Muscle of leg (tissue), 11 donors: ENCODE results near the gene LMOD1. TPM values are rescaled to one million over a fixed set of nuclear protein-coding genes. Genes with fewer than 3 reads are reported as not detected.
"Not testable (repeated sequence)": the region's sequence is repeated elsewhere in the genome, so short reads cannot be mapped to it uniquely, and the experiment has no call there.

Source experiments
- DNase-seq: peaks from one replicate; pipeline ENCODE4 v3.0.0; 2013
- H3K27ac ChIP-seq: one replicate; pipeline ENCODE4 v1.5.1; 2013; ENCODE audit warnings: mild to moderate bottlenecking, low read length, control low read depth
- H3K27me3 ChIP-seq: one replicate; pipeline ENCODE4 v1.6.1; 2013; ENCODE audit warnings: low read length; ENCODE audit not compliant: control insufficient read depth, insufficient read depth
- H3K36me3 ChIP-seq: one replicate; pipeline ENCODE4 v1.6.1; 2013; ENCODE audit warnings: low read length; ENCODE audit not compliant: control insufficient read depth, insufficient read depth
- H3K4me1 ChIP-seq: one replicate; pipeline ENCODE4 v1.6.1; 2013; ENCODE audit warnings: low read length; ENCODE audit not compliant: control insufficient read depth, insufficient read depth
- H3K4me3 ChIP-seq: one replicate; pipeline ENCODE4 v1.5.1; 2013; ENCODE audit warnings: low read length, control low read depth
- H3K9me3 ChIP-seq: replicated peaks from 2 replicates; pipeline ENCODE4 v1.6.1; 2013; ENCODE audit warnings: low read depth, low read length; ENCODE audit not compliant: control insufficient read depth
- WGBS: methylation state at CpG from one replicate; pipeline ENCODE4 v1.1.5; 2013; ENCODE audit warnings: missing lambda C conversion rate; ENCODE audit not compliant: insufficient coverage; 5-methylcytosine and 5-hydroxymethylcytosine counted together
- polyA plus RNA-seq, 8 donors: library from polyadenylated mRNA; unstranded; fragments of 120-200 nt; gene quantifications; one replicate each; pipeline versions ENCODE4 v1.2.1 to v1.2.3, GENCODE V29; 2013; ENCODE audit warnings: inconsistent platforms in 1 of 8, low replicate concordance in 1 of 8; ENCODE audit not compliant: insufficient read length in 8 of 8, insufficient read depth in 1 of 8
- total RNA-seq: library from RNA; stranded (reverse); fragments of 120-200 nt; gene quantifications from one replicate; pipeline ENCODE4 v1.2.4, GENCODE V29; 2013

The LMOD1 gene
- total and polyA plus RNA-seq, 9 donors: 14.0 to 57.6 (median 40.9) TPM

DNA sequence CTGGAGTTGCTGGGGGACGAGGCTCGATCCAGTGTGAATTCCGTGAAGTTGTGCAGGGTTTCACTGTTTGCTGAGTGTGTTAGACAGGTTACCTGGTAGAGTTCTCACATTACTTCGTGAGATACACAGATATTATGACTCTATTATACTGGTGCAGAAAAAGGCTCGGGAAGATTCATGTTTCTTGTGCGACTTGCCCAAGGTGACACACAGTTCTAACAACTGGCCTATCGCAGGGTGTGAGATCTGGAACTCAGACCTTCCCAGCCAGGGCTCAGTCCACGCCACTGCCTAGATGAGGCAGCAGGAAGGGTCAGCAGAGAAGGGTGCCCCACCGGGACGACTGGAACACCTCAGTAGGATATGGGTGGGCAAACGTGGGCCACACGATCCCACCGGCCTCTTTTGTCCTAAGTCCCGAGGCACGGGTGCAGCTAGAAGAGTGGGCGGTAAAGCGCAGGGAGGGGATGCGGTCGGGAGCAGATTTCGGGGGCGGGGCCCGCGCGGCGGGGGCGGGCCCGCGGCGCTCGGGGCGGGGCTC, 35.8 kb upstream of the LMOD1 start:
- 4% methylated on average over 29 of the region's 31 CpGs for WGBS
- Histone ChIP-seq H3K27me3 (no peaks in the 10 kb centered on the region), H3K27ac (peak overlapping the region; percentile 62), H3K36me3 (no peaks in the 10 kb centered on the region), H3K4me1 (peaks cover 3% of the 10 kb centered on the region), H3K9me3 (no peaks in the 10 kb centered on the region), H3K4me3 (peak overlapping the region; percentile 76)
- DNase-seq: peak; percentile 80

DNA sequence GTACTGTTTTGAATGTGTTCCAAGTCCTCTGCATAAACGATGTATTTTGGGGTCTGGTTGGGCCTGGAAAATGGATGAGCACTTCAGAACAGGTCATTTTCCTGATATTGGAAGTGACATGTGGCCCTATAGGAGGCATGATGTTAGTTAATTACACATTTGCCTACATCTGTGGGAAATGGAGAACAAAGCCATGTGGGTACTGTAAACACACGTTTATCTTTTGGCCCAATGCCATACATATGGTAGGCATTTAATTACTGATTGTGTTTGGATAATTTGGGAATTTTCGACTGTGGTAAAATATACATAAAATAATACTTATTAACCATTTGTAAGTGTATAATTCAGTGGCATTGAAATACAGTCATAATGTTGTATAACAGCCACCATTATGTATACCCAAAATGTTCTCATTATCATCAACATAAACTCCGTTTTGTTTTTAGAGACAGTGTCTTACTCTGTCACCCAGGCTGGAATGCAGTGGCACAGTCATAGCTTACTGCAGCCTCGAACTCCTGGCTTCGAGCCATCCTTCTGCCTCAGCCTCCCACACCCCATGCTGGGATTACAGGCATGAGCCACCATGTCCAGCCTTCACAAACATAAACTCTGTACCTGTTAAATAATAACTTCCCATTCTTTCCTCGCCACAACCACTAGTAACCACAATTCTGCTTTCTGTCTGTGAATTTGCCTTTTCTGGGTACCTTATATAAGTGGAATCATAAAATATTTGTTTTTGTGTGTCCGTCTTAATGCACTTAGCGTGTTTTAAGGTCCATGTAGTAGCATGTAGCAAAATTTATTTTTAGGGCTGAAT, 24.2 kb upstream of the LMOD1 start:
- Histone ChIP-seq H3K36me3 (peaks cover 18% of the 10 kb centered on the region), H3K9me3 (no peaks in the 10 kb centered on the region), H3K4me3 (no peak overlapping the region), H3K27ac (no peak overlapping the region), H3K4me1 (peaks cover 2% of the 10 kb centered on the region), H3K27me3 (no peaks in the 10 kb centered on the region)
- WGBS: 60% methylated on average over 4 of the region's 9 CpGs
- no peak for DNase-seq

DNA sequence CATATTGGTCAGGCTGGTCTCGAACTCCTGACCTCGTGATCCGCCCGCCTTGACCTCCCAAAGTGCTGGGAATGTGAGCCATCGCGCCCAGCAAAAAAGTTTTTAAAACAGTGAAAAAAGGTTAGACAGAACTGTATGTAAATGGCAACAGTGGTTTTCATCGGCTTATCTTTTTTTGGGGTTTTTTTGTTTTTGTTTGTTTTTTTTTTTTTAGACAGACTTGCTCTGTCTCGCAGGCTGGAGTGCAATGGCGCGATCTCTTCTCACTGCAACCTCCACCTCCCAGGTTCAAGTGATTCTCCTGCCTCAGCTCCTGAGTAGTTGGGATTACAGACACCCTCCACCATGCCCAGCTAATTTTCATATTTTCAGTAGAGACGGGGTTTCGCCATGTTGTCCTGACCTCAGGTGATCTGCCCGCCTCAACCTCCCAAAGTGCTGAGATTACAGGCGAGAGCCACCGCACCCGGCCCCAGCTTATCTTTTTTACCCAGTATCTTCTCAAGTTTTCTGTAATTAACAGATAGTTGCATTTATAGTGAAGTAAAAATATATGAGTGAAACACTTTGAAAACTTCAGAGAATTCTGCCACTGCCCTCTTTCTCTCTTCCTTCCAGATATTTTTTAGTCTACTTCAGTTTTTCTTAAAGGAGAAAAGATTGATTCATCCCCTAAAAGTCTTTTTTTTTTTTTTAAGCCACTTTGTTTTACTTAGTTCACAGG, 22.0 kb upstream of the LMOD1 start:
- Histone ChIP-seq H3K27me3 (no peaks in the 10 kb centered on the region), H3K27ac (no peak overlapping the region), H3K9me3 (no peaks in the 10 kb centered on the region), H3K4me3 (no peak overlapping the region), H3K36me3 (peaks cover 35% of the 10 kb centered on the region), H3K4me1 (peaks cover 2% of the 10 kb centered on the region)
- DNase-seq: no peak
- WGBS: 93% methylated on average over 4 of the region's 16 CpGs

DNA sequence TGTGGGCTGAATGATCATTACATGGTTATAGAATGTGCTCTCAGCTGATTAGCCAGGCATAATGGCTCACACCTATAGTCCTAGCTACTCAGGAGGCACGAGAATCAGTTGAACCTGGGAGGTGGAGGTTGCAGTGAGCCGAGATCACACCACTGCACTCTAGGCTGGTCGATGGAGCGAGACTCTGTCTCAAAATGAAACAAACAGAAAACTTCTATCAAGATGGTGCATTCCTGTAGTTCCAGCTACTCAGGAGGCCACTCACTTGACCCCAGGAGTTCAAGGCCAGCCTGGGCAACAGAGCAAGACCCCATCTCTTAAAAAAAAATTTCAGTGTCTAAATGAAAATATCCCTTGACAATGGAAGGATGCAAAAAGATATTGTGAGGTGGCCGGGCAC, 19.8 kb upstream of the LMOD1 start:
- no peak for DNase-seq
- no peak overlapping the region for H3K27ac ChIP-seq
- H3K4me1 ChIP-seq: no peaks in the 10 kb centered on the region
- H3K9me3 ChIP-seq: no peaks in the 10 kb centered on the region
- H3K27me3 ChIP-seq: no peaks in the 10 kb centered on the region
- WGBS: 85% methylated on average over 3 of the region's 5 CpGs
- H3K36me3 ChIP-seq: peaks cover 43% of the 10 kb centered on the region
- H3K4me3 ChIP-seq: no peak overlapping the region

DNA sequence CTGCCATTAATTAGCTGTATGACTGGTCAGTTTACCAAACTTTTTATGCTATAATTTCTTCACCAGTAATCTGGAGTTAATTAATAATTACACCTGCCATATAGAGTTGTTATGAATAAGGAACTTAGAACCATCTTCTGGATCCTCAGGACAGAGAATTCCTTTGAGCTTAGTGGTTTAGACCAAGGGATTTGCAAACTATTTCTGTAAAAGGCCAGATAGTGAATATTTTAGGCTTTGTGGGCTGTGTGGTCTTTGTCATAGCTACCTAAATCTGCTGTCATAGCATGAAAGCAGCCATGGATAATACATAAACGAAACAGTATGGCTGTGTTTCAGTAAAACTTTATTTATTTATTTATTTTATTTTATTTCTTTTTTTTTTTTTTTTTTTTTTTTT, 17.9 kb upstream of the LMOD1 start:
- H3K27me3 ChIP-seq: no peaks in the 10 kb centered on the region
- no peaks in the 10 kb centered on the region for H3K9me3 ChIP-seq
- no peak overlapping the region for H3K27ac ChIP-seq
- H3K4me1 ChIP-seq: no peaks in the 10 kb centered on the region
- DNase-seq: no peak
- no CpG with 5 or more reads among the region's 1 CpG for WGBS
- H3K36me3 ChIP-seq: peaks cover 53% of the 10 kb centered on the region
- H3K4me3 ChIP-seq: no peak overlapping the region

DNA sequence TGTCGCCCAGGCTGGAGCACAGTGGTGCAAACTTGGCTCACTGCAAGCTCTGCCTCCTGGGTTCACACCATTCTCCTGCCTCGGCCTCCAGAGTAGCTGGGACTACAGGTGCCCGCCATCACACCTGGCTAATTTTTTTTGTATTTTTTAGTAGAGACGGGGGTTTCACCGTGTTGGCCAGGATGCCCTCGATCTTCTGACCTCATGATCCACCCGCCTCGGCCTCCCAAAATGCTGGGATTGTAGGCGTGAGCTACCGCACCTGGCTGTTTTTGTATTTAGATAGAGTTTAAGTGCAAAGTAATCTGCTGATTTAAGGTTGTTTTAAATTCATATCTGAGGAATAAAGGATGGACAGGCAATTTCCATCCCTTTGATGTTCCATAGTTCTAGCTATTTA, 16.0 kb upstream of the LMOD1 start:
- H3K4me3 ChIP-seq, H3K27ac ChIP-seq, H3K27me3 ChIP-seq, H3K4me1 ChIP-seq, DNase-seq, H3K9me3 ChIP-seq: not testable (repeated sequence)
- peaks cover 56% of the 10 kb centered on the region for H3K36me3 ChIP-seq
- 90% methylated on average over 5 of the region's 10 CpGs for WGBS

DNA sequence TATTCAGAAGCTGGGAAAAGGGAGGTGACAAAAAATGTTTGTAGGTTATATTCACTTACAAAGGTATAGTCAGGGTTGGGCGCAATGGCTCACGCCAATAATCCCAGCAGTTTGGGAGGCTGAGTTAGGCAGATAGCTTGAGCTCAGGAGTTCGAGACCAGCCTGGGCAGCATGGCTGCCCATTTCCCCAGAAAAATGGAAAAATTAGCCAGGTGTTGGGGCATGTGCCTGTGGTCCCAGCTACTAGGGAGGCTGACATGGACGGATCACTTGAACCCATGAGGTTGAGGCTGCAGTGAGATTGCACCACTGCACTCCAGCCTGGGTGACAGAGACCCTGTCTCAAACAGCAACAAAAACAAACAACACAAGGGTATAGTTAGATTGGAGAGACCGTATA, 12.0 kb upstream of the LMOD1 start:
- H3K4me1 ChIP-seq: peaks cover 2% of the 10 kb centered on the region
- DNase-seq: no peak
- peaks cover 36% of the 10 kb centered on the region for H3K36me3 ChIP-seq
- no peak overlapping the region for H3K27ac ChIP-seq
- WGBS: 81% methylated on average over 3 of the region's 5 CpGs
- H3K9me3 ChIP-seq: no peaks in the 10 kb centered on the region
- no peaks in the 10 kb centered on the region for H3K27me3 ChIP-seq
- H3K4me3 ChIP-seq: no peak overlapping the region

DNA sequence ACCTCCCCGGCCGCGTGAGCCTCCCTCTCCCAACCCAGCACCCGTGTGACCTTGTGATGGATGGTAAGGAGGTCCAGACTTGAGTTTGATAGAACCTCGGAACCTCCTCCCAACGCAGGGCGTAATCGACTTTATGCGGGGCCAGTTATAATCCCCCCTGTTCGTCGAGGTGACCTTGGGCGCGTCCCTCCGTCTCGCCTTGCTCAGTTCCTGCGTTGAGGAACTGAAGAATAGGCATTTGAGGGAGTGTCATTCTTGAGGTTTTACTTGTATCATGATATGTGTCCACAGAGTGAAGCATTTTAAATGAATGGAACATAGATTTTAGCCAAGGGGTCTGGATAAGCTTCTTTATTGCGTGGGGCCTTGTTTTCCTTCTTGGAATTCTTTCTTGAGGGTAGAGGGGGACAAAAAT, 9.4 kb upstream of the LMOD1 start:
- DNase-seq: no peak
- H3K27me3 ChIP-seq: no peaks in the 10 kb centered on the region
- H3K9me3 ChIP-seq: no peaks in the 10 kb centered on the region
- under 1% methylated on average over 11 of the region's 17 CpGs for WGBS
- H3K4me3 ChIP-seq: peak overlapping the region; percentile 90
- H3K27ac ChIP-seq: peak overlapping the region; percentile 86
- H3K36me3 ChIP-seq: peaks cover 24% of the 10 kb centered on the region
- peaks cover 2% of the 10 kb centered on the region for H3K4me1 ChIP-seq

DNA sequence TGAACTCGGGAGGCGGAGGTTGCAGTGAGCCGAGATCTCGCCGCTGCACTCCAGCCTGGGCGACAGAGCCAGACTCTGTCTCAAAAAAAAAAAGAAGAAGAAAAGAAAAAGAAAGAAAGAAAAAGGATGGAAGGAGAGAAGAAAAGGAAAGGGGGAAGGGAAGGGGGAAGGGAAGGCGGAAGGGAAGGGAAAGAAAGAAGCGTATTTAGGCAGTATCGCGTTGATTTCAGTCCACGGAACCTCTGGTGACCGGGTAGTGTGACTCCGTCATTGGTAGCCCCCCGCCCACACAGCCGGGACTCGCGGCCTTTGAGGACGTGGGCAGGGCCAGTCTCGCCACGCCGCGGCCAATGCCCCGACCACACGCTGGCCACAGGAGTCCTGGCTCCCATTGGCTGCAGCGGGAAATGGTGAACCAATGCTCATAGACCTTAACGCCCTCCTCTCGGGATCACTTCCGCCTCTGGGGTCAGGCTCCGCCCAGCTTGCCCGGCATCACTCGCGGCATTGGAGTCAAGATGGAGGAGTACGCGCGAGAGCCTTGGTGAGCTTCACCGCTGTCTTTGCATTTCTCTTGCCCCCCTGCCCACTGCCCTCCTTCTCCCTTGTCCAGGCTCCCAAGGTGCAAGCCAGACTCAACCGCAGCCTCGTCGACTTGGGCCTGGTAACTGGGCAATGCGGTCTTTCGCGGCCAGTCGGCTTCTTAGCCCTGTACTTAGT, 8.8 kb upstream of the LMOD1 start, which contains the start of gene TIMM17A:
Gene TIMM17A (plus strand): TSS at position 495 of the 720 bp plus-strand sequence. CDS start 24 bp downstream, at position 519.
- no peaks in the 10 kb centered on the region for H3K27me3 ChIP-seq
- peak; percentile 100 for DNase-seq
- H3K4me1 ChIP-seq: peaks cover 2% of the 10 kb centered on the region
- WGBS: under 1% methylated on average over 36 of the region's 43 CpGs
- H3K36me3 ChIP-seq: peaks cover 21% of the 10 kb centered on the region
- no peaks in the 10 kb centered on the region for H3K9me3 ChIP-seq
- peak within 1 kb of the TSS; percentile 89 for H3K27ac ChIP-seq
- H3K4me3 ChIP-seq: peak within 1 kb of the TSS; percentile 90
